ENCODE data around the gene SUPT4H1.
"Not testable (repeated sequence)": the region's sequence is repeated elsewhere in the genome, so short reads cannot be mapped to it uniquely, and the experiment has no call there.

SUPT4H1 gene

DNA sequence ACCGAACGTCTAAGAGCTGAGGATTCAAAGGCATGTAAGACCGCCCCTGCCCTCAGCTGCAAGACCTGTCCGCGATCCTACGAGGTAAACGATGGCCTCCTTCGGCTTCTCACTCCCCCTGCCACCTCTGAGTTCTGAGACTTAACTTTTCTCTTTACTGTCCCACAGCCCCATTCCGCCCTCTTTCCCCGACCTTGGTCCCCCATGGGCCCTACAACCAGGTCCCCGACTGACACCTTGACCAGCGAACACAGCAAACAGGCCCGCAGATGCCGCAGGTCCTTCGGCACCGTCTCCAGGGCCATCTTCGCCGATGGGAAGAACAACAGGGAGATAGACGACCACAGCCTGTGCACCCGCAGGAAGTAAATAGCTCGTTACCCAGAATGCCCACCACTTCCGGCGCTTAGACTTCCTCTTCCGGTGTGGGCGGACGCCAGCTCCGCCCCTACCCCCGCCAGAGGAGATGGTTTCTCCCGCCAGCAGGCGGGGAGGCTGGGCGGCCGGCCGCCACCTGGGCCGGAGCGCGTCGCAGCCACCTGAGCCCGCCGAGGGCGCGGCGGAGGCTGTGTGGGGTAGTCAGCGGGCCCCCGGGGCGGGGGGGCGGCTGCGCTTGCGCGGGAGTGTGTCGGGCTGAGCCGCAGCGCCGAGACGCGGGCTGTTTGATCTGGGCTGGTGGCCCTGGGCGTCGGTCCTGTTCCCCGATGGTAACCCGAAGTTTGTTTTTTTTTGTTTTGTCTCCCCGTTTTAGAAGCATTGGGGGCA lies at the start of gene SUPT4H1:
TSS of gene SUPT4H1 (minus strand) at position 371 of the 765 bp plus-strand sequence. CDS start at position 305, 66 bp downstream.
- DNase-seq = peak; percentile 95

DNA sequence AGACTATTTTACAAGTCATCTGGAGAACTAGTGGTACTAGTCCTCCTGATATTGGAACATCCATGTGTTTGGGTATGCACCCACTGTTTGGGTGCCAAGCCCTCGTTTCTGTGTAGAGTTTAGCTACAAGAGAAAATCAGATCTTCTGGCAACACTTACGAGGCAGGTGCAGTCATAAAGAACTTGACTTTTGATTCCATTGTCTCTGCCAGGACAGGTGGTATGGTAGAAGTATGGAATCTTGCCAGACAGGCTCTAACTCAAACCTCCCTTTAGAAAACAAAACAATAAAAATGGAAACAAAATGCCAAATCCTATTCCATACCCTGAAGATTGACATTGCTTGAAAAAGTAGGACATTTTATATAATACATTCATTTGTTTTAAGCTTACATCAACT lies 49.3 kb upstream of the SUPT4H1 start:
- no peak for DNase-seq

DNA sequence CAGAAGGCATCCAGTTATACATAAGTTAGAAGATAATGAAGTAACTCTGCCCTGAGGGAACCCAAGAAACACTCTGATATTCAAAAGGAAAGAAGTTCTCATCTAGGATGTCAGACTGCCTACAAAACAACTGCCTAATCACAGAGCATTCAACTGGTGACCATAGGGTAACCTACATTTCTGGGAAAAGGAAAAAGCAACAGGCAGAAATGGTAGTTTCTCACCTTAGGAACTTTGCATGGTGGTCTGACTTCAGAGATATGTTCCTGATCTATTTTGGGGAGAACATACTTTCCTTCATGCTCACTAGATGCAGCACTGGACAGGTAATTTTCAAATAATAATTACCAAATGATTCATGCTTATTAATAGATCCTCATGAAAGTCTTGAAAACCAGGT lies 48.8 kb upstream of the SUPT4H1 start:
- DNase-seq = no peak

DNA sequence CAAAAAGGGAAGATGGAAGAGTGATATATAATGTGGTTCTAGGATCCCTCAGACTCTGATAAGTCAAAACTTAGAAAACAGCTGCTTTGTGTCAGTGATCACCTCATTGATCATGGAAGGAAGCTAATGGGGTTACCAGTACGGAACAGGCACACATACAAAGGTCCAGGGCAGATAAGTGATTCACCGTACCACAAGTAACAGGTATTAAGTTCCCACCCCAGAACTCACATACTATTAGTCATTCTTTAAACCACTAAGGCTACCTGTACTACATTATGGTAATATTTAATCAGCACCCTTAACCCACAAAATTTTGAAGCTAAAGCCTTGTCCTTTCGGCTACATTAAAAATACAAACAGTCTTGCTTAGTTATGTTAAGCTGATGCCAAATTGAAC lies 48.0 kb upstream of the SUPT4H1 start:
- DNase-seq = no peak

DNA sequence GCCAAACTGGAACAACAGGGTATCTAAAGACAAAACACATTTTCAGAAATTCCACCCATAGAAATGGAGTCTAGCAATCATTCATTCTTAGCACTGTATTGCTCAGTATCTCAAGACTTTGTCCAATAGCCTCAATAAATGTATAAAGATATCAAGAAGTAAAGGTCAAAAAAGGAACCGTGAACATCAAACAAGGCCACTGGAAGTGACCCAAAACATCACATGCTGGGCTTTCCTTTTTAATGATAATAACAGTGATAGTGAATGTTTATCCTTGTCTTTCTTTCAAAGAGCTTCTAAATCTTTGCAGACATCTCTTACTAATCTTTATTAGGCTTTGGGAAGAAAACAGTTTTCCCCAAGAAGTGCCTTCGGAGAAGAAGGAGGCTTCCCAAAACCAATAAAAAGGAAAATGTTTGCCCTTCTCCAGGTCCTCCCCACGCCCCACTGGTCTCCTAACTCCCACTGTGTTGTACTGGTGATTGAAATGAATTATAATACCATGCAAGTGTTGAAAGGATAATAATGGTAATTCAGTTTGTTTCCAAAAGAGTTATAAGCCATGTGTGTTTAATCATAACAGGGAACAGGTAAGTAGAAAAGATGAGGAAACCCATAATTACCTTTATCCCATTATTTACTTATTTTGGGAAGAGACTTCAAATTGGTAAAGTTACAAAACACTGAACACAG lies 46.7 kb upstream of the SUPT4H1 start:
- no peak for DNase-seq

DNA sequence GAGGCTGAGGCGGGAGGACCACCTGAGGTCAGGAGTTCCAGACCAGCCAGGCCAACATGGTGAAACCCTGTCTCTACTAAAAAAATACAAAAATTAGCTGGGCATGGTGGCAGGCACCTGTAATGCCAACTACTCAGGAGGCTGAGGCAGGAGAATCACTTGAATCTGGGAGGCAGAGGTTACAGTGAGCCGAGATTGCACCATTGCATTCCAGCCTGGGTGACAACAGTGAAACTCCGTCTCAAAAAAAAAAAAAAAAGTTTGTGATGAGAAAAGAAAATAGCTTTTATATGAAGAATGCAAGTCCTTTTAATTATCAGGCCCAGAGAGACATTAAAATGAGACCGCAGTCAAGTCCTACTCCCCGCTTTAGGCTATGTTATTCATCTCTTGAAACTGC lies 45.4 kb upstream of the SUPT4H1 start:
- DNase-seq = not testable (repeated sequence)

DNA sequence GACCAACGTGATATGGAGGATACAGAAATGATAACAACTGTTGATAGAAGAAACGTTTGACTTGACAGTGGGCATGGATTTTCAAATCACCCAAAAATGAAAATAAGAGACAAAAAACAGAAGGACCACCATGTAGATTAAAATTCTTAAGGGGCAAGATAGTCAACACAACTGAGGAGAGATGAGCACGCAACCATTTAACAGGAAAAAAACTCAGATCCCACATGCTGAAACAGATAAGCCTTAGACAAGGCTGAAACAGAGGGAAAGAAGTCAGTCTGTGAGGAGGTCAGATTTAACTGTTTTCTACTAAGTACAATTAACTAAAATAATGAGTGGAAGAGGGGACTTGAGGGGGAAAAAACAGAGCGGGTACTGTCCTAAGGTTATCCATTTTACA lies 44.2 kb upstream of the SUPT4H1 start:
- DNase-seq = no peak

DNA sequence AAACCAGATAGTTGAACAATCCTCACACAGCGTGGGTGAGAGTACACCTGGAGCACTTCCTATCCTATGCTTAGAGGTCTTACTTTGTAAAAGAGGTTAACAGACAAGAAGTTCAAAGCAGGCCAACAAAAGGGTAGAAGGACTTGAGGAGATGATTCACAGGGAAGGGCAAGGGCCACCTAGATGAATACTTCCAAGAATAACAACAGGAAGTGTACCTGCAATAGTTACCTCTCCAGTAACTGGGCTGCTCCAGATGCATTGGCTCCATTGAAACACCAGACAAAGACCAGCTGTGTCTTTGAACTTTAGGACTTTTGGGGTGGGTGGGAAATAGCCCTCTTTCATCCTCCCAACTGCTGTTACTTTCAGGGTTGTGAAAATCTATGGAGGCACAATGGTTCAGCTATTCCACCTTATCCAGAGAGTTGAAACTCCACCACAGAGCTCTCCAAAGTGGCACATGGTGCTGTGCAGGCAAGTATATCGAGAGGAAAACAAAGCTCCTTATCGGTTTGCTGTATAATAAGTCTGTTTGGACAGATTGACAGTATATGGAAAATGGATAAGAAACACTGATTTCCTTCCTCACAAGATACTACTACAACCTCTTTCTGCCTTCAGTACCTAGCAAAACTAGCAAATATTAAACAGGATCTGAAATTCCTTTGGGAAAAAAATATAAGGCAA lies 42.7 kb upstream of the SUPT4H1 start:
- DNase-seq = no peak

DNA sequence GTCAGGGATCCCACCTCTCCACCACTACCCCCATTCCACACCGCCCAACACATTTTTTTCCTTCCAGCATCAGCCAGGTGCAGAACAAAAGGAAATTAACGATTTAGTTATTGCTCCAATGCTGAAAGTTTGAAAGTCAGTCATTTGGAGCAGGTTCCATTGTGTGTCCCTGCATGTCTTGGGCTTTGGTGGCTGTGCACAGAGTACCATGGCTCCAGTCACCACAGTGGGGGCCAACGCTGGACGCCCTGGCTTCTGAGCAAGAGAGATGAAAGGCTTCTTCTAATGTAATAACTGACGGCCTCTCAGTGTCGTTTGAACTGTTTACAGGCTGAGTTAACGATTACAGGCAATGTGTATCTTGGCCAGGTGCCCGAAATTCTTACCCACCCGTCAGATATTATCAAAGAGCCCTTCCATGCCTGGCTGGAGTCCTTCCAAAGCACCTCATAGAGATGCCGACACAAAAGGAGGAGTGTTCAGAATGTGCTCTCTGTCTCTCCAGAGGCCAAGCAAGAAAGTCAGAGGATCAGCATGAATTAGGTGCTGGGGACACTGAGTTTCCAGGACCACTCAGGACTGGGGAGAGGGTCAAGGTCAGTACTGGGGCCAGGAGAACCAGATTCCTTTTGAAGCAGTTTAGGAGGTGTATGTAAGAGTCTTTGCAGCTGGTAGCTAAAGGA lies 39.4 kb upstream of the SUPT4H1 start:
- peak; percentile 96 for DNase-seq

DNA sequence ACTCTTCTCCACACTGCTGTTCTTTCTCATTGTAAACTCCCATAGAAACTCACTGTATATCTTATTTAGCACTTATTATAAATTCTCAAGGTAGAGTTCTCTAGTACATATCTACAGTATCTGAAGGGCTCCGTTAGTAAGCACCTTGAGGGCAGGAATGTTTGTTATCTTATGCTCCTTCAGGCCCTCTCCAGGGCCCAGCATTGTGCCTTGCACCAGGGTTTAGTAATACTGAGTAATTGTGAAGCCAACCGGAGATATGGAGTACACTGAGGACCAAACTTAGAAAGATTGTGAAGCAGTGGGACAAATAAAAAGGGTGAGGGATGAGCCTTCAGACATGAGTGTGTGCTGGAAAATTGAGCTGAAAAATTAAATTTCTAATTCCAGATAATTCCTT lies 38.9 kb upstream of the SUPT4H1 start:
- DNase-seq = no peak

DNA sequence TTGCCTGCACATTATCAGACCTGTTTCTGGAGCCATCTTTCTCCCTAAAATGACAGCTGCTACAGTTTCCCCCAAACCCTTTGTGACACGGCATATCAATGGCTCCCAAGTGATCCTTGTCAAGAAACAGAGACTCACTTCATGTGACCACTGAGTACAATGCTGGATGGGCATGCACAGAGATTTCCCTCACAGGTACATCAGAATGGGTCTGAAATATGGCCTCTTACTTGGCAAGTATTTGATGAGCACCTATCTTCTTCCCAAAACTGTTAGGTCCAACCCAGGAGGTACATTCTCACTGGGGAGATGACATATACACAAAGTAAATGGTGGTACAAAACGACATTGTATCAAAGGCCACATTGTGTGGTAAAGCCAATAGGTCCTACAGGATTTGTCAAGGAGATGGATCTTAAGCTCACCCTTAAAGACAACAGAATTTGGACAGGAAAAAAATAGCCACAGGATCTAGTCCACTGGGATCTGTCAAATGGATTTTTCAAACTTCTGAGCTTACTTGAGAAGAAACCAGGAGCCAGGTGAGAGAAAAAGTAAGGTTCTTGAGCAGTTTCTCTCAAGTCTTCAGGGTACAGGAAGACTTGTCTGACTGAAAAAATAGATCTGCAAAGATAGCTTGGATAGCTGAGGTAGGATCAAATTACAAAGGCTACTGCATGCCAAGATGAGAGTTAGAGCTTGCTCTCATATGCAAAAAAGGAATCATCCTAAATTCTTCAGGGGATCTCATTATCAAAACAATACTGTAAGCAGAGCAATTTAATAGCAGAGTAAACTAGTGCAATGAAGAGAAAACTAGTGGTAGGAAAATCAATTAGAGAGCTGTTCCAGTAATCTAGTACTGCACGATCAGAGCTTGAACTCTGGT lies 36.5 kb upstream of the SUPT4H1 start:
- no peak for DNase-seq

DNA sequence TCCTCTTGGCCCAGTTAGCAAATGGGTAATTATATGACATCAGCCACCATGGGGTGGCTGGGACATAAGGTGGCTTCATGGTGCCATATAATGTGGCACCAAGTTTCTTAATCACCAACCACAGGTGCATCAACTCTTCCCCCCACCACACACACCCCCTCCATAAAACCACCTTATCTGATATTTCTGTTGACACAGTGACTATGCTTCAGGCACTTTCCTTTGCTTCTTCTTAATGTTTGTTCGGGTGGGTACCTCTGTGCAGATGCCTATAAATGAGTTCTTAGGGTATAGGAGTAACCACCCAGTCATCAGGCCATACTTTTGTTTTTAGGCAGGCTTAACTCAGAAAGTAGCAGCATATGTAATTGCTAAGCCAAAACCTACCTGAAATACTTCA lies 35.8 kb upstream of the SUPT4H1 start:
- DNase-seq = peak; percentile 68

DNA sequence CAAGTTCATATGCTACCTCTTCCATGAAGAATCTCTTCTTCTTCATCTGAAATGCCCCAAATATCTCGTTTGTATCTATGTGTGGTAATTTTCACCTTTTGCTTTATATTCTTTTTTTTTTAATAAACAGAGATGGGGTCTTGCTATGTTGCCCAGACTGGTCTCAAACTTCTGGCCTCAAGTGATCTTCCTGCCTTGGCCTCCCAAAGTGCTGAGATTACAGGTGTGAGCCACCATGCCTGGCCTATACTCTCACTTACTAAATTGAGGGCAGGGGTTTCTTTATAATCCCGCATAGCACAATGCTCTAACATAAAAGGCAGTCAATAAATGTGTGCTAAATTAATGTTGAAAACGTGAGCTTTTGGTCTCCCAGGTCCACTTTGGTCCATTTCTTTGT lies 34.7 kb upstream of the SUPT4H1 start:
- DNase-seq = no peak

DNA sequence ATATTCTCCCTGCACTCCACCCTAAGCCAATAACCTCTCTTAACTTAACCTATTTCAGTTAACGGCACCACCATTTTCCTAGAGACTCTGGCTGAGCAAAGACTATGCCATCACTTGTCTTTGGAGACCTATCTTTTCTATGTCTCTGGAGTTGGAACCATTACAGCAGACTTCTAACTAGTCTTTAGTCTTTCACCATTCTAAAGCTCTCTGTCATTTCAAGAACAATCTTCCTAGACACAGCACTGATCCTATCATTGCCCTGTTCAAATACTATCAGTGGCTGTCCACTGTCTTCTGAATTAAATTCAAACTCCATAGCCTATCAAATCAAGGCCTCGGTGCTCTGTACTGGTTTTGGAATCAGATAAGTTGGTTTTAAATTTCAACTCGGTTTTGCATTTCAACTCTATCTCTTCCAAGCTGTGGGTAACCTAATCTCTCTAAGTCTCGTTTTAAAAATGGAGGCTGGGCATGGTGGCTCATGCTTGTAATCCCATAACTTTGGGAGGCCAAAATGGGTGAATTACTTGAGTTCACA lies 33.4 kb upstream of the SUPT4H1 start:
- no peak for DNase-seq

DNA sequence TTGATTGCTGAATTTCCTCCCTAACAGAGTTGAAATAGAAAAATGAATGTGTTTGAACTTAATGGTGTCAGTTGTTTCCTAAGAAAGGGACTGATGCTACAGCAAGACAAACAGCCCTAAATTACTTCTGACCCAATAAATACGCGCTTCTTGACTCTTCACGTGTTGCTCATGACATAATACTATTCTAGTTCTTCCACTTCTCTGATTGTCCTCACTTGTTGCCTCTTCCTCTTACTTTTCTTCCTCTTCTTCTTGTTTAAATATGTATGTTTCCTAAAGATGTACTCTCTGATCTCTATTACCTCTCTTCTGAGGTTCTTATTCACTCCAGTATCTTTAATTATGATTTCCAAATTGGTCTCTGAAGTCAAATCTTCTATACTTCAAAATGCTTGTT lies 32.9 kb upstream of the SUPT4H1 start:
- DNase-seq = no peak

DNA sequence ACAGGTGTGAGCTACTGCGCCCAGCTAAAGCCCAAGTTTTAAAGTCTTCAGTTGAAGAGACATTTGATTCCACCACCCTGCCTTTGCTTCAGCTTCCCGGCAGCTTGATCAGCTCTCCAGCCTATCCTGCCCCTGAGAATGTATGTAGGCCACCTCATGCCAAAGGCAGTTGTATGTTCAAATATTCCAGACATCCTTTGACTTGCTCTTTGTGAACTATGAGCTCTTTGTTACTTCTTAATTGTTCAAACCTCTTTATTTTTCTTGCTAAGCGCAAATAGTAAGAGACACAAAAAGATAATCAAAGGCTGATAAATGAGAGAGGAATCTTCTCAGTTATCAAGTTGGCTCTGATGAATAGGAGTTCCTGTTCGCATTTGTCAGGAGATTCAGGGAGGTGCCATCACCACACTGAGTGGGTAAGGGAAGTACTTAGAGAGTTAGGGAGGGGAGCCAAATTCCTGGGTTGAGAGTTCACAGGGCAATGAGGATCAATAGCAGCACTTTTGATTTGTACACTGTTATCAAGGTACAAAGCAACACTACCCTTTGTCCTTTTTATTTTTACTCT lies 32.0 kb upstream of the SUPT4H1 start:
- DNase-seq = no peak

DNA sequence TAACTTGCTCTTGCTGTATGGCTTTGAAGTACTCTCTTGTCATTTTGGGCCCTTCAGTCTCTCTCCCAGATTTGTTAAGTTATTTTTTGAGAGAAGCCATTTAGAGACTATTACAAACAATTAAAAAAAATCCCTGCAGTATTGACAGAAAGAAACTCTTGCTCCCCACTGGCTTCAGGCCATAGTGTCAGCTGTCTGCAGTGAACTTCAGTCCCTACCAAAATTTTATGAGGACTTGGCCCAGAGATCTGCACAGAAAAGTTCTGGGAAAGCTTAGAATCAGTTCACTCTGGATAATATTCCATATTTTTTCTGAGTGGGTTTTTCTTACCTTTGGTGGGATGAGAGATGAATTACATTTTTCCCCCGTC lies 30.9 kb upstream of the SUPT4H1 start:
- no peak for DNase-seq

DNA sequence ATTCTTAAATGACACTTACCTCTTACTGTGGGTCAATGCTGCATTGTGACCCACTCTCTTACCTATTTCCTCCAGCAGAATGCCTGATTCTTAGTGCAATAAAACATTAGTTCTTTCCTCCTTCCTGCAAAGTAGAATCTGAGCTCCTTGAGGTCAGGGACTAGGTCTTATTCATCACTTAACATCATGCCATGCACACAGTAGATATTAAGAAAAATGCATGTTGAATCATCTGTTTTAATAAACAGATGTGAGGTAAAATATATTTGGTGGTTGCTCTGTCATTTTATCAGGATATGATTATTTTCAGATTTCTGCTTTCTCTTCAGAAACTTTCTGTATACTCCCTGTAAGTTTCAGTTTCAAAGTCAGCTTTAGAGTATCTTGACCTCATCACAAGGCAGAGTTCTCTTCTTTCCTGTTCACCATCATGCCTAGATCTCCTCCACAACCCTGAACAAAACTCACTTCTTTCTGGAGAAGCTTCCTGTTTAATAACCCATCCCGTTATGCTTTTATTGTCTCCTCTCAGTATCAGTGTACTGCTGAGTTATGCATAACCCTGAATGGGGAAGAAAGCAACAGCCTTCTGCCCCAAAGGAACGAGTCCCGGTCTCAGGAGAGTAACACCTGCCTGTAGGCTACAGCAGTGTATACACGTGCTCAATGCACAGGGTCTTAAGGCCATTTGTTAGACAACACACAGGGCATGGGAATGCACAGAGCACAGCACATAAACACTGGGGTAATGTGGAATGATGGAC lies 30.3 kb upstream of the SUPT4H1 start:
- DNase-seq = no peak

DNA sequence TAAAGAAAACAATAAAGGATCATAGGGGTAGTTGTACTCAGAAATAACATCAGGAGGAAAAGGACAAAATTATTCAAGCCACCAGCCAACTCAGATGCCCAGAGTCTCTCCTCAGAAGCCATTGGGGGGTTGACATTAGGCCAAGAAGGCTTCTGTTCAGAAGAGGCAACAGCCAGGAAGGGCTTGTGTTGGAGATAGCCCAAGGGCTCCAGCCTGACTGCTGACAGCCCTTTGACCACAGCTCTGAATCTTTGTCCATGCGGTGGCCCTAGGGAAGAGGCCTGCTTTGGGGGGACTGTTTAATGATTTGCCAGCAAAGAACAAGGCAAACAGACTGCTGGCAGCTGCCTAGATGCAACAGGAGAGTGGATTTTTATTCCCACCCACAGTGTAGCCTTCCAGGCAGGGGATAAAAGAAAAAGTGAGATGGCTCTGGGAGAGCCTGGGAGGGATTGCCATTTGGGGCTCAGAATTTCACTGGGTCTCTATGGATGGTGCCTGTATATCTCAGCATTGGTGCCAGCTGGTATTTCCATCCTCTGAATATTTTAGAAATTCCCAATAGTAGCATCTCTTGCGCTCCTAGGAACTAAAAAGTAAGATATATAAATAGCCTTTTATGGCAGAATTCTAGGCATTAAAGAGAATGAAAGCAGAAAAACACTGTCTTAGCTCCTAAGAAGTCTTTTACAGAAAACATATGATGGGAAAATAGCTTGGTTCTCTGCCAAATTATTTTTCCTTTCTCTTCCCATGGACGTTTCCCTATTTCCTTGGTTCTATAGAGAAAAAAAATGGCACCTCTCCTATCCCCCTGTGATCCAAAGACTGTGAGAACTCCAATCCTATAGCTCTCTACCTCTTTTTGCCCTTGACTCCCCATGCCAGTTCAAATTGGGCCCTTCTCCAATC lies 29.4 kb upstream of the SUPT4H1 start:
- no peak for DNase-seq

Data from hematopoietic multipotent progenitor cell treated with erythropoietin and hydrocortisone succinate and interleukin-3 and kit ligand, for 8 days (in vitro differentiated cells).